Stimulated activated CD4-positive, alpha-beta T cell treated with anti-CD3 and anti-CD28 coated beads, Interleukin-15, amount 100 ng/mL, for 1 hour (primary cell): ENCODE data around the gene THRB.

Experiments used
- DNase-seq, 2 donors: peaks; one replicate each; pipeline ENCODE4 v3.0.0-alpha.2; 2020; ENCODE audit warnings: low read depth in 1 of 2, low spot score in 1 of 2

Gene THRB

DNA sequence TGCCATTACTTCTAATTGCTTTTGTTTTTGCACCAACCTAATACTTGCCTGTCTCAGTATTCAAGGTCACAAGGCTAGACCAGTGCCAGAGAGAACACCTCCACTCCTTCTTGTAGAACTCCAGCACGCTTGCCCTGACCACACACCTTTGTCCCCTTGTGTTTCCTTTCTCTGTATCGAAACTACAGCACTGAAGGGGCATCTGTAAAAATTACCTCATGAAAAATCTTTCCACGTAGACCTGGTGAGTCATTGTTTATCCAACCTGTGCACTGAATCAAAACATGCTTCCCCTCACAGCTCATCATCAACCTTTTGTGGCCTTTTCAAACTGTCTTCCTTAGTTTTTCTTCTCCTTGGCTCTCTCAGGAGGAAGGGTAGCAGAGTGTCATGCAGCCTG, 259.5 kb downstream of the THRB start:
- DNase-seq, result no peak

DNA sequence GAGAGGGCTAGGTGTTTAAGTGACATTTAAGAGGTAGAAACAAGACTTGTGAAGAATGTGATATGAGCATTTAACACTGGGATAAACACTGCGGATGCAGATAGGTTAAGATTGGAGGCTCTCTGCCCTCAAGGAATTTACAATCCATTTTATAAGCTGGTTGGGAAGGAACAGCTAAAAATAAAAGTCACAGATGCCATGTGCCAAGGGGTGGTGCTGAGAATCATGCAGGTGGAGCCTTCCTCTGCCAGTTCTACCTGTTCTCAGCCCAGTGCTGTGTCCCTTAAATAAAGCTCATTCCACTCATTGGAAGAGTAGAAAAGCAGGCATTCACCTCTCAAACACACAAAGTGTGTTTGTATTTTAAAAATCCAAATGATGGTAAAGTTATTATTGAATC, 261.9 kb downstream of the THRB start:
- DNase-seq, result no peak

DNA sequence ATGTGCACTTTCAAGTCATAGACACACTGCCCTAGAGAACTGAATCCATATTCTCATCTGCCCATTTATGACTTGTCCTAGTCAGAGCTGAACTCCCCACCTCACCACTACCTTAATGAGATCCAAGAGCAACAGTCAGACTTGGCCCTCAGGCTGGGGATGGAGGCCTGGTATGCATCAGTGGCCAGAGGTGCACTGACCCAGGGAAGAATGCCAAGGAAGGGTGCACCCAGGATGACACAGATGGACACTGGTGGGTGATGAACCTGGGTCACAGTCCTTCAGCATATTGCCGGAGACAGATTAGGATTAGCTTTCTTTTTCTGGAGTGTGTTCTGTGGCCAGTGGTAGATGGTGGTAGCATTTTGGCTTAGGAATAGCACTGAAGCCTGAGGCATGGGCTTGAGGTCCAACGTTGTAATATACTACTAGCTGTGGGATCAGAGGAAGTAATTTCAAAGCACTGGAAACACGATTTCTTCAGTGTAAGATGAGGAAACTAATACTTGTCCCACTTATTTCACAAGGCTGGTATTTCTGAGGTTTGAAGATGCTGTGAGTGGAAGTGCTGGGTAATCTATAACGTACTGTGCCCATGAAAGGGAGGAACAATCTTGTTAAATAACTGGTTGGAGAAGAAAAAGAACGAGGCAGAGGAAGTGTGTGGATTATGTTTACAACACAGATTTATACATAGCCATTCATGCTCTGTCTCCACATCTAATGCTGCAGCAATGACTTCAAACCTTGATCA, 265.0 kb downstream of the THRB start:
- no peak for DNase-seq

DNA sequence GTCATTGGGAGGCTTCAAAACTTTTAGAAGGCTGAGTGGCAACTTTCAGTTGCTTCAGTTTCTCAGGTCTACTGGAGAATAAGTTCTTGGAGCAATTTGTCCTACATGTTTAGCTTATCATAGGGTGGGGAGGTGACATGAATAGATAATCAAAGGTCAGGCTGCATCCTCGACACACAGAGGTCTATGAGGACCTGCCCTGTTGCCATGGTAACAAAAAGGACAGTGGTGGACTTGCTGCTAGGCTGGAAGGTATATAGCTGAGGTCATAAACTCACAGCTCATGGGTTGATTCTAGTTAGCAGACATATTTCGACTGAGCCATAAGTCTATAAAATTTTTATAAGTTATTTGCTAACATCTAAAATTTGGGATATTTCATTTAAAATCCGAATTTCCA, 267.0 kb downstream of the THRB start:
- no peak for DNase-seq

DNA sequence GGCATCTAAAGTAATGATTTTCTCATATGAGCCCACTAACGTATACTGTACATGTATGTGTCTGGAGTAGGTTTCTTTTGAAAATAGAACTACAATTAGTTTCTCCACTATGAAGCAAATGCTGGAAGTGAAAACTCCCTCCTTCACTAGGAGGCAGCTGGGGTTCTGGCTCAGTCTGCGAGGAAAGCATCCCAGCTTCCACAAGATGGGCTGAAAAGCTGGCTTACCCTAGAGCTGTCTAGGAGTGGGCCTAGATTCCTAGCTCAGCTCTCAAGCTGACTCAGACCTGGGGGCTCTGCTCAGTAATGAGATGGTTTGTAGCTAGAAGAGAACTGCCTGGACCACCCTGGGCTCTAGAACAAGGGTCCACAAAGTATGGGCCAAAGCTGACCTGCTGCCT, 268.3 kb downstream of the THRB start:
- DNase-seq, result no peak

DNA sequence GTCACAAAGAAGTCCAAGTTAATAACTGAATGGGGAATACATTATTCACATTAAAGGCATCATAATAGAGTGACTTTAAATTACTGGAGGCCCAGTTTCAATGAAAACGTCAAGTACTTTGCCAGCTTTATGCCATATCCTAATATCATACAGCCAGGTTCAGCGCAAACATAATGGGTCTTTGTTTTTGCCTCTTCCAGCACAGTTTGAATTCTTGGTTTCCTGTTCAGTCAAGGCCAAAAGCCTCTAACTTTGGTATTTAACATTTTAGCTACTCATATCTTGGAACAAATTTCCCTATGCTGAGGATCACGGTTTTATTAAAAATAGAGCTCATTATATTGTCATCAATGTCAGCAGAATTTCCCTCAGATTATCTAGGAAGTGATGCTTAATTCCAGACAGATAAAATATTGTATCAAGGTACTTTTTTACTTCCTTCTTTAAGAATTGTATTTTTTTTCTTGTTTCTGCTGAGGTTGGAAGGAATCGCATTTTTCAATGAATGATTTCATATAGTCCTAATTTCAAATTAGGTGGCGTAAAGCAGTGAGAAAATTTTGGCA, 269.2 kb downstream of the THRB start:
- DNase-seq, result no peak

DNA sequence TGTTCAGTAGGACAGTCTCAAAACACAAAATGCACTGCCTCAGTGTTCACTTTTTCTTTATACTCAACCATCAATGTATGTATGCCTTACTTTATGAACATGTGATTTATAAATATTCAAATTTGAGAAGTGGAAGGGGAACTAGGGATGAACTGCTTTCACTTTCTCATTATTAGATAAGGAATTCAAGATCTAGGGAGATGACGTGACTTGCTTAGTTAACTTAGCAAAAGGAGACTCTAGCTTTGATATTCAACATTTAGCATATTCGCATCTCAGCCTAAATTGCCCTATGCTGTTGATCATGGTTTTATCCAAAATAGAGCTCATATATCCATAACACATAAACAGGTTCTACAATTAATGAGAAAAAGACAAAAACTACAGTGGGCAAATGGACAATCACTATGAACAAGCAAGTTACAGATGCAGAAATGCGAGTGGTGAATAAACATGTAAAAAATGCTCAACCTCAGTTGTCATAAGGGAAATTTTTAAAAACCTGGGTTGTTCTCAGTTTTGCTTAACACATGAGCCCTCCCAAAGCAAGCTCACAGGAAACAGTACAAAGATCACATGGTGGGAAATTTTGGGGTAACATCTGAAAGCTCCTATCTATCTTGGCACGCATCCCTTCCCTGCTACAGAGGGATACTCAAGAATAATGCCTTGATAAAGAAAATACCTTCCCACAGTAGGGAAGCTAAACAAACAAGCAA, 269.8 kb downstream of the THRB start:
- no peak for DNase-seq

DNA sequence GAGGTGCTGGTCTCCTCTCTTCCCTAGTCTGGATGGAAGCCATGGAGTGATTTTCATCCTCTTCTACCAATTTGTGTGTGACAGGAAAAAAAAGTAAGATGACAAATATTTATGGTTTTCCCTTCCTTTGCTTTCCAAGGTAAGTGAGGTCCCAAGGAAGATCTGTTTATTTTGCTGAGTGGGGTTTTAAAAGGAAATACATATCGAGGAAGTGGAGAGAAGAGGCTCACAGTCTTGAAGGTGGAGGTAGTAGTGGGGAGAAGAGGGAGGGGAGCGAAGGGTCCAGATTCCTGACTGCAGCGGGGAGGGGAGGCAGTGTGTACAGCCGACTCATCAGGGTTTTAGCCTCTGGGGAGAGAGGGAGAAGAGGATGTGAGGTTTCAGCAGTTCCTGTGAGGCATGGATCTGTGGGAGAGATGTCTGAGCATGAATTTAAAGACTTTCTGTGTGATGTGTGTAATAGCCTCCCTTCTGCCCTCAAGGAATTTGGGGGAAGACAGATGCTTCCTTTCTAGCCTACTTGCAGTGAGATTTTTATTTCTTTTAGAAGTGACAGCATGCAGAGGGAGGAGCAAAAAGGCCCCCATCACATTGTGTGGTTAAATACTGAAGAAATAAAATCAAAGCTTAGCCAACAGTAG, 272.4 kb downstream of the THRB start:
- DNase-seq, result no peak

DNA sequence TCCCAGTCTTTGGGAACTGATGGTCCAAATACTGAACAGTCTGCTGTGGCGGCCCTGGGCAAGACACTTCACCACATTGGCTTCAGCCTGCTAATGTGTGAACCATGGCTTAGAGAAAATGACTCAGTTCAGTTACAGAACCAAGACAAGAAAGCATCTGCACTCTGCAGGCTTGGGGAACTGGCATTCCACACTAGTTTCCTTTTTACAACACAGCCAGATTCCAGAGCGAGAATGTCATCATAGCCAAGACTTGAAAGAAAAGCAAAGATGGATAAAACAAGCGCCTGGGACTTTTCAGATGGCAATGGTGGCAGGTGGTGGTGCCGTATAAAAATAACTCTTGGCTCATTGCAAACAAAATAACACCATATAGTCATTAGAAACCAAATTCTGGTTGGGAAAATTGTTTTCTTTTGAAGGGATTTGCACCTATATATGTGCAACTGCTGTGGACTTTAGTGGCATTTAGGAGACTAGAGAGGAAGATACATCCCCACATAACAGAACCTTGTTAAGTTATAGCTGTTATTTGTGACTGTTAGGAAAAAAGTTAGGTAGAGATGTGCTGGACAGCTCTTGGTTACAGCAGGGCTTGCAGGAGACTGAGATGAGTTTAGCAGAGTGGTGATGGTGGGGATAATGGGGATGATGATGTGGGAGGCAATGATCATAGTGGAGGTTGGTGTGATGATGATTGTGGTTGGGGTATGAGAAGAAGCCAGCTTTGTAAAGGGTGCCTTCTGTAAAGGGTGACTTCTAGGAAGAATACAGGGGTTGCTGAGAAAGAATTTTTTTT, 273.6 kb downstream of the THRB start:
- DNase-seq, result no peak

DNA sequence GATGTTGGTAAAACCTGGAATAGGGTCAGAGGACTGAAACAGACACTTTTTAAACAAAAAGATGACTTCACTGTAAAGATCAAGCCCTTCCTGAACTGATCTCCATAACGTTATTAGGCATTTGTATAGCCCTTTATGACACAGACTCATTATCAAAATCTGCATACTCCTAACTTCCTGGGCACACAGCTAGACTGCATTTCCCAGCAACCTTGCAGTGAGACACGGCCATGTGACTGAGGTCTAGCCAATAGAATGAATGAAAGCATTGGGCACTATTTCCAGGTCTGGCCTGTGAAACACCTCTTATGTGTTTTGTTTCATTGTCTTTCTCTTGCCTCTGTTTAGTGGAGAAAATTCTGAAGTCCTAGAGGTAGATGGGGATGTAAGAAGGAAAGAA, 279.1 kb downstream of the THRB start:
- no peak for DNase-seq

DNA sequence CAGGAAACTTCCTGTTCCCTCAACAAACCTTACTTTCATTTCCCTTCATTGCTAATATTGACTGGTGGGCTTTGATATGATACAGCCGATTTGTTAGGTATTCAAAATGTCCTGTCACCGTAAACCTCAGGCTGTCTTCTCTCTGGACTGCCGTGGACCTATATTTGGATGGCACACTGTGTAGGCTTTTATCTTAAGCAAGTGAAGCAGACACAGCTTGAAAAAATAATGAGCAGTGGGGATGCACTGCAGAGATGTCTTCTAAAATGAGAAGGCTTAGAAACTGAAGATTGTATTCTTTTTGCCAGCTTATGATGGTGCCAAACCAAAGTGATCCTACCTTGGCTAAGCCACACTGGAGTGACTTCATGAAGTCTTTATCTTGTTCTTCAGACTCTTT, 283.3 kb downstream of the THRB start:
- no peak for DNase-seq

DNA sequence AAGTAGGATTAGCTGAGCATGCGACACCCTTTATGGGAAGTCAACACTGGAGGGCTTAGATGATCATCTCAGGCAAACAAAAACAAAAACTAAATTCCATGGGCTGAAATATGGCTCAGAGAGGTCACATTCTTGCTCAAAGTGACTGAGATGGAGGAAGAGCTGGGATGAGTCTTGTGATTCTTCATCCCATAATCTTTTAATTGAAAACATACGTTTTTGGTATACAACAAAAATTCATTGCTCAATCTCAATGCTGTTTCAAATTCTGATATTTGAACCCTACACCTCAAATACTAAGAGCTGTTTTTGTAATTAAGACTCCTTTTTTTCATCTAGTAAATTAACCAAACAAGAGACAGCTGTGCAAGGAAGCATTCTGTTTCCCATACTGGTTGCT, 292.6 kb downstream of the THRB start:
- no peak for DNase-seq

DNA sequence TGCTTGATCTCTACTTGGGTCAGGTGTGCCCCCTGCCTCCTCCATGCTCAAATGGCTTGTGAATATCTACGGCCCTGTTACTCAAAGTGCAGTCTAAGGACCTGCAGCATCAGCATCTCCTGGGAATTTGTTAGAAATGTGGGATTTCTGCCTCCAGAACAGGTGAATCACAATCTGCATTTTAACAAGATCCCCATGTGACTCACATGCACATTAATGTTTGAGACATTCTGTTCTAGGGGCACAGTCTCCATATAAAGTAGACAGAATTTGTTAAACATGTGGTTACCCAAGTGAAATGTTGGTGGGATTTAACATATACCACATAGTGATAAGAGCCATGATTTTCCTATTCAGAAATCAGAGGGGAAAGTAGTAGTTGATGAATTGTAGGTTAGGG, 293.3 kb downstream of the THRB start:
- no peak for DNase-seq

DNA sequence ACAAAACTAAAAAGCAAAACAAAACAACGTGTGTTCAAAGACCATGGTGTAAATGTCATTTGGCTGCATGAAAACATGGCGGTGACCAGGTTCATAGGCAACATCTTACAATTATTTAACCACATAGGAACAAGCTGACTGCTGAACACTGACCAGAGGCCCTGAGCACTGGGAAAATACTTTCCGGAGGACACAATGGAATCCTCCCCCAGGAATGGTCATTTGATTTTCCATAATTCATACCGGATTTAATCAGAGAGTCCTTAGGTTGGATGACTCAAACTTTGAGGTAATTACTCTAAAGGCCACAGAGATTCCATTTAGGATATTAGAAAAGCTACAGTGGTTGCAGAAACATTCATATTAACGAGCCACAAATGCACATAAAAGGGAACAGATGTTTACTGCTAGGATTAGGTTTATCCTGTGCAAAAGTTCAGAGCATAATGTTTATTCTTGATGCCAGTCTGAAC, 294.8 kb downstream of the THRB start:
- DNase-seq, result no peak

DNA sequence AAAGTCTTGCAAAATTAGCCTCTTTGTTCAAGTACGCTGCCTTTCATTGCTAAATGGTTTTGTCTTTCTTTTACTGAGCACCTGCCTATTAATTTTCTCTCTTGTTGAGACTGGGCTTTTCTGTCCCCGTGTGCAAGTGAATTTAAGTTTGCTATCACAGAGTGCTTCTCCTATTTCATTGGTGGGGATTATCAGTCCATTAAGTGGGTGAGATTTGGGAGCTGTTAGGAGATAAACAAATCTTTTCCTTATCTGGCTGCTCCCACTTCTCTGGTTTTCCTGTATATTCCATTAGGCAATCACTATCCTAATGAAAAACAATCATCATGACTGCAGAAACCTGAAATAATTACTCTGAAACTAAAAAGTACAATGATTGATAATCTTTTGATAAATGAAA, 295.4 kb downstream of the THRB start:
- no peak for DNase-seq

DNA sequence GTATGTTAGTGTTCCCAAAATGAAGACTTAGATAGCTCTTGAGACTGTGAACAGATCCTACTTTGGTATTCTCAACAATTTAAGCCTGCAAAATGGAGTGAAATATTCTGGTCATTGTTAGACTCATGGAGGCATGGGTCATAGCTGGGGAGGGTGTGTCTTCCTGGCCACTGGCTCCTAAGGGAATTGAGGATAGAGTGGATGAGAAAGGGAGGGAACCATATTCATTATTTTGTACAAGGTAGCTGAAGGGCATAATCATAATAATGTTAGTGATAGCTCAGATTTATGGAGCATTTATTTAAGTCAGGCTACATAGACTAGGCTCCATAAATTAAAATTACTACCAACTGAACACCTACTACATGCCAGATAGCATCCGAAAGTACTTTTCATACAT, 295.9 kb downstream of the THRB start:
- no peak for DNase-seq

DNA sequence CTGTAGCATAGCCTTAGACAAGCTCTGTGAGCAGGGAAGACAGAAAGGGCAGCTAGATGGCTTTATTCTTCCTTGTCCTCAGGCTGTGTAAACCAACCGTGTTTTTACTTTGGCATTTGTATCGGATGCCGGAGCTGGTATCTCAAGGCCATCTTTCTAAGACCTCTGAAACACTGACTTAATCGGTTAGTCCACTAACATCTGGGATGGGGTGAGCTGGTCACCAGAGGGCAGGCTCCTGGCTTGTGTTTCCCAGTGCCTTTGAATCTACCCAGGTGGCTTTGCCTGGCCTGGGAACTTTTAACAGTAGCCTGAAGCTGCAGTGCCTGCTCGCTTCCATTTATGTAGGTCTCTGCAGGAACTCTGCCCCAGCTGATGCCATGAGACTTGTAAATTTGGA, 296.8 kb downstream of the THRB start:
- no peak for DNase-seq

DNA sequence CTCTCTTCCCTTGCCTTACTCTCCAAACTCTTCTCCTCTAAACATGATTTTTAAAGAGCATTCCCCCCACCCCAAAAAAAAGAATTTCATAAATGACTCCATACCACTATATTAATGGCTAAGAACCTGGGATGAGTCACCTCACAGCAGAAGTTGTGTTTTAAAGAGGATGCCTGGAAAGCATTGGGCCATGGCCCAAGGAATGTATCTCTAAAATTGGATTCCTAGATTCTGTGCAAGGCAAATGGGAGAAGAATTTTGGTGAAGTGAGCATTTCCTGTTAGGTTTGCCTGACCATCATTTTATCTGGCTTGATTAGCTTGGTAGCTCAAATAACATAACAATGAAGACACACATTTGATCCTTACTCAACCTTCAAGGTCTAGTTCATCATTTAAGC, 298.1 kb downstream of the THRB start:
- no peak for DNase-seq

DNA sequence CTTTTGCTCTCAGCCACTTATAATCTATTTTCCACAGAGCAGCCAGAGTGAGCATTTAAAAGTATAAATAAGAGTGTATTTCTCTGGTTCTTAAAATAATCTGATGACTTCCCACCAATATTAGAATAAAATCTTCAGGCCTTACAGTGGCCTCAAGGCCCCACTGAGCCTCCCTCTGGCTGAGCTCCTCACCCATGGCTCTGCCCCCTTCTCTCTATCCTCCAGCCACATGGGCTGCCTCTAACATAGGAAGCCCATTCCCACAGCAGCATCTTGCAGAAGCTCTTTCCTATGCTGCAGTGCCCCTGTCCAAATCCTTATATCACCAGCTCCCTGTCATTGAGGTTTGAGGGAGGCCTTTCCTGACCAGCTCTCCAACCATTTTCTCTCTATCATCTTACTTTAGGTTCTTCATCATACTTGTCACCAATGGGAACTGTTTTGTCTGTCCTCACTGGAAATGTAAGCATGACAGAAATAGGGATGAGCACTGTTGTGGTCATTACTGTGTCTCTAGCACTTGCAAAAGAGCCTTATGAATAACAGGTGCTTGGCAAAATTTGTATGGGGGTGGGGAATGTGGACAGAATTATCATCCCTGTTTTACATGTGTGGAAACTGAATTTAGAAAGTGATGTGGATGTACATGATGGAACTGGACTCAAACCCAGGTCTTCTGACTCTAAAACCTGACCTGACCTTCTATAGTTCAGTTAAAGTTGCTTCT, 299.0 kb downstream of the THRB start:
- no peak for DNase-seq

DNA sequence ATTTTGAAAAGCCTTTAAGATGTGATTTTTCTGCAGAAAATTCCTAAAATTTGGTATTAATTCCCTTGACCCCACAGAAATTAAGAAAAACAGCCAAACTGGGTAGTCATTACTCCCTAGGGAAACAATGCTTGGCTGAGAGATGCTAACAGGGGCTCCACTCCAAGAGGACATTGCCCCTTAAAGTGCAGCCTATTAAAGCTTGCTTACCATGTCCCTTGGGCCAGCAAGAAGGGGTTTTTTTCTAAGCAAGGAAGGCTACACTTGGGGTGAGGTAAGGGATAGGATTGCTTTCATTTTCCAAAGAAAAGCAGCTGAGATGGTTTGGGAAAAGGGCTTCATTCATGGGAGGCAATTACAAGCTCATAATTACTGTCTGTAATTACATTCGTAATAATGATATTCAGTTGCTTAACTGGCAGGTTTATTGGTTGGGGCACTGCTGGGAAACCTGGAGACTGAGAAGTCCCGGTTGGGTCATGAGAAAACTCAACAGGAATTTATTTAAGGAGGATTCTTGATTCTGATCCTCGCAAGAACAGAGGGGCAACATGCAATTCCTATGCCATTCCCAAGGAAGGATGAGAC, 302.1 kb downstream of the THRB start:
- no peak for DNase-seq
